NB4 (cell line): Measurements from ENCODE around the gene SLC26A4.
A peak's percentile ranks its signal among the peaks of the same experiment; 100 is the strongest.

ENCODE experiments used
- DNase-seq: peaks from one replicate; pipeline ENCODE4 v3.0.0; 2010; ENCODE audit warnings: low read depth
- H3K4me3 ChIP-seq: one replicate; pipeline ENCODE4 v1.5.1; 2011; ENCODE audit warnings: mild to moderate bottlenecking, low read depth, low read length, moderate library complexity
- MYC ChIP-seq: IDR thresholded peaks from 2 replicates; pipeline ENCODE4 v1.6.1; 2011; ENCODE audit warnings: low read depth, low read length
- POLR2A ChIP-seq: IDR thresholded peaks from 2 replicates; pipeline ENCODE4 v1.6.1; 2011; ENCODE audit warnings: mild to moderate bottlenecking; ENCODE audit not compliant: insufficient read length; ENCODE audit errors: extremely low read depth
- TF ChIP-seq, protein P1 (sequence below): IDR thresholded peaks from 2 replicates; pipeline ENCODE4 v1.6.1; 2011; ENCODE audit warnings: low read depth, low read length
- TF ChIP-seq, protein P2 (sequence below): IDR thresholded peaks from one replicate; pipeline ENCODE4 v1.5.1; 2012; ENCODE audit warnings: low read depth, low read length

Gene SLC26A4

DNA sequence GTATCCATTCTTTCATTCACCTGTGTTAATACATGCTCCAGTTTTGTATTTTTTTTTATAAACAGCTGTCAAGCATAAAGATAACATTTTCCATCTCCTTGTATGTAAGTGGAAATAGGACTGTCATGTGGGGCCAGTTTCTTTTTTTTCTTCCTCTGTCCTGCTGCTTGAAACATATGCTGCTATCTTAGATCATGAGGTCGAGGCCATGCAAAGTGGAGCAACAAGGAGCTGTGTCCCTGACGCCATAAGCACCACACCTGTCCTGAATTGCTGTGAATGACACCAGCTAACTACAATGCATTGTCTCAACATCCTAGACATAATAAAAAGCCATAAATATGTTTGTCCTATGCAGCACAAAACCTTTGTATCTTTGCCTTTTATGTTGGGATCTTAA, 37.7 kb upstream of the SLC26A4 start:
- TF ChIP-seq MYC (no peak), POLR2A (no peak)
- TF ChIP-seq, protein P1, sequence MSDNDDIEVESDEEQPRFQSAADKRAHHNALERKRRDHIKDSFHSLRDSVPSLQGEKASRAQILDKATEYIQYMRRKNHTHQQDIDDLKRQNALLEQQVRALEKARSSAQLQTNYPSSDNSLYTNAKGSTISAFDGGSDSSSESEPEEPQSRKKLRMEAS, result no peak
- TF ChIP-seq, protein P2, sequence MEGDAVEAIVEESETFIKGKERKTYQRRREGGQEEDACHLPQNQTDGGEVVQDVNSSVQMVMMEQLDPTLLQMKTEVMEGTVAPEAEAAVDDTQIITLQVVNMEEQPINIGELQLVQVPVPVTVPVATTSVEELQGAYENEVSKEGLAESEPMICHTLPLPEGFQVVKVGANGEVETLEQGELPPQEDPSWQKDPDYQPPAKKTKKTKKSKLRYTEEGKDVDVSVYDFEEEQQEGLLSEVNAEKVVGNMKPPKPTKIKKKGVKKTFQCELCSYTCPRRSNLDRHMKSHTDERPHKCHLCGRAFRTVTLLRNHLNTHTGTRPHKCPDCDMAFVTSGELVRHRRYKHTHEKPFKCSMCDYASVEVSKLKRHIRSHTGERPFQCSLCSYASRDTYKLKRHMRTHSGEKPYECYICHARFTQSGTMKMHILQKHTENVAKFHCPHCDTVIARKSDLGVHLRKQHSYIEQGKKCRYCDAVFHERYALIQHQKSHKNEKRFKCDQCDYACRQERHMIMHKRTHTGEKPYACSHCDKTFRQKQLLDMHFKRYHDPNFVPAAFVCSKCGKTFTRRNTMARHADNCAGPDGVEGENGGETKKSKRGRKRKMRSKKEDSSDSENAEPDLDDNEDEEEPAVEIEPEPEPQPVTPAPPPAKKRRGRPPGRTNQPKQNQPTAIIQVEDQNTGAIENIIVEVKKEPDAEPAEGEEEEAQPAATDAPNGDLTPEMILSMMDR, result no peak
- DNase-seq, result no peak
- H3K4me3 ChIP-seq, result no peak overlapping the region

DNA sequence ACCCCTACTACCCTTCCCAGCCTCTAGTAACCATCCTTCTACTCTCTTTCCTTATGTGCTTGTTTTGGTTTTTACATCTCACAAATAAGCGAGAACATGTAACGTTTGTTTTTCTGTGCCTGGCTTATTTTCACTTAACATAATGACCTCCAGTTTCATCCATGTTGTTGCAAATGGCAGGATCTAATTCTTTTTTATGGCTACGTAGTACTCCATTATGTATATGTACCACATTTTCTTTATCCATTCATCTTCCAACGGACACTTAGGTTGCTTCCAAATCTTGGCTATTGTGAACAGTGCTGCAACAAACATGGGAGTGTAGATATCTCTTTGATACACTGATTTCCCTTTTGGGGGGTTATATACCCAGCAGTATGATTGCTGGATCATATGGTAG, 33.6 kb upstream of the SLC26A4 start:
- no peak for DNase-seq
- no peak overlapping the region for H3K4me3 ChIP-seq
- TF ChIP-seq MYC, result no peak
- no peak for TF ChIP-seq POLR2A
- TF ChIP-seq, protein P2, result no peak
- TF ChIP-seq, protein P1, result no peak

DNA sequence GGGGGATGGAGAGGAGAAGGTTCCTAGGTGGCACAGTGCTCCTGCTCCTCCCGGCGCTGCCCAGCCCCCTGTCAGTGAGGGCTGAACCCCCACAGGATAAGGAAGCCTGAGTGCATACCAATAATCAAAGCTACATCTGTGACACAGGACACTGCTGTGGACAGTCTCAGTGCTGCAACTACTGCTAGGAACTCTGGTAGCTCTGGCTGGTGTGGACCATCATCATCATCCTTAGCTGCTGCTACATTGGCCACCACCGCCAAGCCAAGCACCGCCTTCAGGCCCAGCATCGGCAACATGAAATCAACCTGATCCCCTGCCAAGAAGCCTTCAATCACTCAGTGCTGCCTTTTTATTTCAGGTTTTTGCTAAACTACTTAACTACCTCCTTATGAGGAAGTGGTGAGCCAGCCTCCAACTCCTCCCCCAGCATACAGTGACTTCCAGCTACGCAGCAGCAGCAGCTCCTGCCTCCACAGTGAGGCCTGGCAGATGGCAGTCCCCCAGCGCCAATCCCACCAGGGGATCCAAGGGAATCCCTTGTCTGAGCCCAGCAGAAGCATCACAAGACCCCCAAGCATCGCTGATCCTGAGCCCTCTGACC, 32.1 kb upstream of the SLC26A4 start:
- TF ChIP-seq, protein P2, result no peak
- TF ChIP-seq POLR2A, result no peak
- peak; percentile 63 for DNase-seq
- H3K4me3 ChIP-seq, result no peak overlapping the region

DNA sequence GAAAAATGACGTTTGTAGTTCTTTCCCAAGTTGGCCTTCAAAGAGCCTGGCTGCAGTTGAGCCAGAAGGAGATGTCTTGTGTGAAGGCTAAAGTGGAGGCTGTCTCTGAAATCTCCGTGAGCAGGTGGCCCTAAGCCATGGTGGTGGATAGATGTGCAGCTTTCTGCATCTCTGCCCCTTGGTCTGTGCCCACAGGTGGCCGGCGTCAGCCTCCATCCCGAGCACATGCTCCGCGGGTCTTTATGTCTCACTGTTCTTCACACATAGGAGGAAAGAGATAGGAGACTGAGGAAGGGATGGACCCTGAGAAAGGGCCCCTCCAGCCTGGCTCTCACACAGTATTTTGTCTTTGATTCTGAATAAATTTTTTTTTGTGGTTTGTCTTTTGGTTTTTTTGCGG, 30.3 kb upstream of the SLC26A4 start:
- TF ChIP-seq, protein P1, result no peak
- TF ChIP-seq, protein P2, result no peak
- no peak for TF ChIP-seq POLR2A
- no peak for TF ChIP-seq MYC
- H3K4me3 ChIP-seq, result no peak overlapping the region
- no peak for DNase-seq

DNA sequence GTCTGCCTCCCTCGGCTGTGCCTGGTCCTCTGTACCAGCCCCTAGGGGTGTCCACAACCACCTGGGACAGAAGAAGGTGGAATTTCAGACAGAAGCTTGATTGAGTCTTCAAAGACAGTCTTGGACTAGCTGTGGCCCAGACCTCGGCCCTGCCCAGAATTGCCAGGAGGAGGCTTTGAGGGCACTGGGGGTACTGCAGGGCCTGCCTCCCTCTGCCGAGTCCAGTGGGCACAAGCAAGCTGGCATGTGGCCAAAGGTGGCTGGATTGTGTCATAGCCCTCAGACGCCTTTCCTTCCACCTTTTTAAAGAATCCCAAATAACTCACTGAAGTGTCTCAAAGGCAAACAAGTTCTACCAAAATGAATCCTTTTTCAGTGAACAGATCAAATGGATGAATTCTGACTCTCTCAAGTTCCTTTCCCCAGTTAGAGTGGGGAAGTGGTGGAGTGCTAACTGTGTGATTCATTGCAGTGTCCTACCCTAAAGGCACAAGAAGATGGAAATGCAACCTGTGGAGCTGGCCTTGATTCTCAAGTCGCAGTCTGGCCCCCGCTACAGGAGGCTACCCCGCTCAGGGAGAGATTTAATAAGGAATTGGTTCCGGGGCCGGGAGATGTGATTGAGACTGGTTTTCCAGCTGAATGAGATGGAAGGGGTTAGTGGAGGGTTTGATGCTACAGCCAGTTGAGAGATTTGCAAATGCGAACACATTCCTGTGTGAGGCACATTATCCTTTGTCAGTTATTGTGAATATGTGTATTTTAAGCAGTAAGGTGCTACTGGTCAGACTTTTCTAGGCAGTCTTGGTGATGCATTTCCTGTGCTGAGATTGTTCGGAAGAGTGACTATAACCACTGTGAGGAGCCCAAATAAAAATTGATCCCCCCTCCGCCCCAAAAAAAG, 28.8 kb upstream of the SLC26A4 start:
- TF ChIP-seq, protein P2, result no peak
- TF ChIP-seq, protein P1, result no peak
- DNase-seq, result no peak
- no peak overlapping the region for H3K4me3 ChIP-seq

DNA sequence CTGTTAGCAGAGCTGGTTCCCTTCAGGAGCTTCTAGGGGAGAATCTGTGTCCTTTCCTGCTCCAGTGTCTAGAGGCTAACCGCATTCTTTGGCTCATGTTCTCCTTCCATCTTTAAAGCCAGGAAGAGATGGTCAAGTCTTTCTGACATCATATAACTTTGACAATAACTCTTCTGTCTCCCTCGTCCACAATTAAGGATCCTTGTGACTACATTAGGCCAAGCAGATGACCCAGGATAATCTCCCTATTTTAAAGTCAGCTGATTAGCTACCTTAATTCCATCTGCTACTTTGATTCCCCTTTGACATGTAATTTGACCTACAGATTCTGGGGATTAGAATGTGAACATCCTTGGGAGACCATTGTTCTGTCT, 28.1 kb upstream of the SLC26A4 start:
- DNase-seq, result no peak
- H3K4me3 ChIP-seq, result no peak overlapping the region
- TF ChIP-seq, protein P2, result no peak
- TF ChIP-seq POLR2A (no peak), MYC (no peak)
- TF ChIP-seq, protein P1, result no peak
